Gastrocnemius medialis (tissue), 4 donors: ENCODE measurements around the gene AMOT. TPM values are rescaled to one million over a fixed set of nuclear protein-coding genes. Genes with fewer than 3 reads are reported as not detected.

Source experiments
- ATAC-seq, 2 donors: fragments of 150-250 bp; one replicate each; pipeline ENCODE4 v1.9.1; 2016
- DNase-seq, 2 donors: peaks; one replicate each; pipeline ENCODE4 v3.0.0-alpha.2; 2019
- H3K27ac ChIP-seq, 4 donors: fragments of 200-600 bp; sonication (generic); 1 replicate in 1 of 4; 2 replicates in 3 of 4; pipeline ENCODE4 v1.5.1; 2016 to 2018; ENCODE audit warnings: mild to moderate bottlenecking in 2 of 4, moderate library complexity in 1 of 4
- H3K27me3 ChIP-seq, 3 donors: fragments of 200-600 bp; sonication (generic) in 2 of 3; 1 replicate in 1 of 3; 2 replicates in 2 of 3; pipeline versions ENCODE4 v1.5.1 to v1.6.0; 2016 to 2019; ENCODE audit warnings: mild to moderate bottlenecking in 1 of 3, moderate library complexity in 1 of 3
- H3K36me3 ChIP-seq, 2 donors: fragments of 200-600 bp; sonication (generic) in 1 of 2; one replicate each; pipeline ENCODE4 v1.5.1; 2017 to 2018
- H3K4me1 ChIP-seq, 2 donors: fragments of 200-600 bp; sonication (generic) in 1 of 2; one replicate each; pipeline ENCODE4 v1.5.1; 2016 to 2017; ENCODE audit warnings: mild to moderate bottlenecking in 2 of 2
- H3K4me3 ChIP-seq, 4 donors: fragments of 200-600 bp; sonication (generic) in 3 of 4; 1 replicate in 1 of 4; 2 replicates in 3 of 4; pipeline ENCODE4 v1.5.1; 2016 to 2019; ENCODE audit warnings: mild to moderate bottlenecking in 2 of 4
- H3K9me3 ChIP-seq, 3 donors: fragments of 200-600 bp; sonication (generic) in 2 of 3; 1 replicate in 1 of 3; 2 replicates in 2 of 3; pipeline ENCODE4 v1.5.1; 2016 to 2019
- CTCF ChIP-seq, 5 experiments: fragments of 450-650 bp in 3 of 5; fragments of 200-600 bp in 2 of 5; sonication (generic) in 2 of 5; IDR thresholded peaks in 4 of 5; conservative IDR thresholded peaks in 1 of 5; 1 replicate in 4 of 5; 2 replicates in 1 of 5; pipeline ENCODE4 v1.5.1; 2016 to 2019; ENCODE audit warnings: antibody characterized with exemption in 5 of 5, mild to moderate bottlenecking in 3 of 5, moderate library complexity in 3 of 5
- POLR2A ChIP-seq, 2 donors: fragments of 450-650 bp; IDR thresholded peaks; one replicate each; pipeline ENCODE4 v1.6.1; 2017; ENCODE audit warnings: antibody characterized with exemption in 2 of 2, mild to moderate bottlenecking in 2 of 2, moderate library complexity in 2 of 2
- in situ Hi-C, 4 donors: fragments of 200-750 bp; cut with MboI; loops; one replicate each; pipeline versions ENCODE4 v1.15.0 to v1.8.0; 2017; ENCODE audit warnings: low sequenced_read_pairs in 4 of 4
- intact Hi-C: fragments of 100-400 bp; cut with DNase I; formaldehyde crosslinking; loops from one replicate; pipeline ENCODE4 v1.15.1; 2023; ENCODE audit warnings: low total_unique reads
- total RNA-seq, 4 donors: library from RNA; depleted of rRNA; stranded (reverse); fragments of >200 nt; gene quantifications; one replicate each; pipeline versions ENCODE4 v1.1.0 to v1.2.3, GENCODE V29; 2016

AMOT gene
- total RNA-seq, 4 donors from 2014 or later, result 10.2 to 48.1 (median 22.4) TPM

- no peaks in the 10 kb centered on the region for H3K36me3 ChIP-seq
- DNase-seq, result peak in 1 of 2 donors; percentile 26
- H3K27me3 ChIP-seq, result no peaks in the 10 kb centered on the region
- H3K4me3 ChIP-seq, result no peak overlapping the region
- H3K4me1 ChIP-seq, result peaks cover 0 to 12% of the 10 kb centered on the region in 2 donors
- in situ Hi-C loops, result no loop called here
- H3K27ac ChIP-seq, result peak overlapping the region; percentile 64 to 77 (median 68)
- peak; percentile 80 to 89 for ATAC-seq
- intact Hi-C loops, result loop anchor here (5.0 kb wide), 1 partner anchor 39 kb away; the partner anchor contains the start of gene AMOT
- no peaks in the 10 kb centered on the region for H3K9me3 ChIP-seq
- TF ChIP-seq POLR2A (IDR thresholded peaks at IDR 0.05) (no peak), CTCF (IDR thresholded peaks at IDR 0.05 in 4 of 5, conservative IDR thresholded peaks at IDR 0.05 in 1 of 5) (no peak)
These were observed 37.6 kb downstream of the AMOT start for GRCh38 chrX:112803060-112803459.

- ATAC-seq (no peak), DNase-seq (no peak)
- intact Hi-C loops (loop anchor here (5.0 kb wide), 1 partner anchor 40 kb away; the partner anchor contains the start of gene AMOT), in situ Hi-C loops (no loop called here)
- no peaks in the 10 kb centered on the region for H3K9me3 ChIP-seq
- no peak overlapping the region for H3K4me3 ChIP-seq
- TF ChIP-seq CTCF (IDR thresholded peaks at IDR 0.05 in 4 of 5, conservative IDR thresholded peaks at IDR 0.05 in 1 of 5) (no peak), POLR2A (IDR thresholded peaks at IDR 0.05) (no peak)
- H3K4me1 ChIP-seq, result peaks cover 0 to 12% of the 10 kb centered on the region in 2 donors
- H3K27ac ChIP-seq, result peak overlapping the region; percentile 64 to 77 (median 68)
- H3K36me3 ChIP-seq, result no peaks in the 10 kb centered on the region
- H3K27me3 ChIP-seq, result no peaks in the 10 kb centered on the region
These were observed 38.1 kb downstream of the AMOT start for GRCh38 chrX:112802541-112802940.

GRCh38 chrX:112800971-112801775 is 39.5 kb downstream of the AMOT start:
- H3K27ac ChIP-seq, result peak overlapping the region in 3 of 4 donors; percentile 64 to 77 (median 73)
- no peaks in the 10 kb centered on the region for H3K9me3 ChIP-seq
- DNase-seq, result no peak
- in situ Hi-C loops (no loop called here), intact Hi-C loops (loop anchor here (5.0 kb wide), 1 partner anchor 41 kb away; the partner anchor contains the start of gene AMOT)
- no peak for ATAC-seq
- peaks cover 0 to 12% of the 10 kb centered on the region in 2 donors for H3K4me1 ChIP-seq
- TF ChIP-seq CTCF (IDR thresholded peaks at IDR 0.05 in 4 of 5, conservative IDR thresholded peaks at IDR 0.05 in 1 of 5) (no peak), POLR2A (IDR thresholded peaks at IDR 0.05) (no peak)
- H3K36me3 ChIP-seq, result no peaks in the 10 kb centered on the region
- H3K4me3 ChIP-seq, result no peak overlapping the region
- no peaks in the 10 kb centered on the region for H3K27me3 ChIP-seq

GRCh38 chrX:112799425-112799824 is 41.2 kb downstream of the AMOT start:
- H3K27me3 ChIP-seq, result no peaks in the 10 kb centered on the region
- in situ Hi-C loops, result no loop called here
- no peaks in the 10 kb centered on the region for H3K9me3 ChIP-seq
- H3K4me3 ChIP-seq, result no peak overlapping the region
- H3K27ac ChIP-seq, result peak overlapping the region; percentile 44 to 77 (median 69)
- intact Hi-C loops, result no loop called here
- no peaks in the 10 kb centered on the region for H3K36me3 ChIP-seq
- peaks cover under 1 to 12% of the 10 kb centered on the region in 2 donors for H3K4me1 ChIP-seq
- ATAC-seq (peak; percentile 80 to 84), DNase-seq (no peak)
- TF ChIP-seq CTCF (IDR thresholded peaks at IDR 0.05 in 4 of 5, conservative IDR thresholded peaks at IDR 0.05 in 1 of 5) (no peak), POLR2A (IDR thresholded peaks at IDR 0.05) (no peak)
